NCI-H526 (cell line): ENCODE results near the gene C16orf96.

ENCODE experiments used
- DNase-seq, 2 experiments: peaks; one replicate each; lab custom pipeline; 2025; lab: John Stamatoyannopoulos, UW

The C16orf96 gene

GRCh38 chr16:4601864-4602186 lies 45.7 kb downstream of the C16orf96 start:
- DNase-seq: no peak

- DNase-seq: no peak
Observed at GRCh38 chr16:4602331-4602730, 46.2 kb downstream of the C16orf96 start.

- no peak for DNase-seq
Observed at GRCh38 chr16:4603624-4604170, 47.6 kb downstream of the C16orf96 start.

GRCh38 chr16:4604401-4604800 lies 48.3 kb downstream of the C16orf96 start:
- no peak for DNase-seq

GRCh38 chr16:4606354-4606753 lies 50.2 kb downstream of the C16orf96 start:
- DNase-seq: no peak

- DNase-seq: no peak
Observed at GRCh38 chr16:4607841-4608703, 51.9 kb downstream of the C16orf96 start.

- DNase-seq: no peak
Observed at GRCh38 chr16:4608704-4608980, 52.5 kb downstream of the C16orf96 start.

GRCh38 chr16:4609200-4610010 lies 53.3 kb downstream of the C16orf96 start:
- DNase-seq: no peak

GRCh38 chr16:4610011-4611005 lies 54.2 kb downstream of the C16orf96 start:
- DNase-seq: no peak

GRCh38 chr16:4611337-4612021 lies 55.3 kb downstream of the C16orf96 start:
- DNase-seq: no peak

GRCh38 chr16:4612474-4612931 lies 56.4 kb downstream of the C16orf96 start:
- DNase-seq: no peak

GRCh38 chr16:4612977-4613635 lies 57.0 kb downstream of the C16orf96 start:
- no peak for DNase-seq

- DNase-seq: peak in 1 of 2 experiments; percentile 30
Observed at GRCh38 chr16:4613636-4614570, 57.8 kb downstream of the C16orf96 start.

- peak; percentile 28 to 89 for DNase-seq
Observed at GRCh38 chr16:4614571-4615383, 58.6 kb downstream of the C16orf96 start, which contains the start of gene UBALD1. UBALD1 (minus strand) TSS chr16:4614888; CDS start chr16:4614797, 91 bp downstream.

GRCh38 chr16:4615384-4616046 lies 59.4 kb downstream of the C16orf96 start:
- DNase-seq: no peak

- peak; percentile 96 to 98 for DNase-seq
Observed at GRCh38 chr16:4616047-4616811, 60.1 kb downstream of the C16orf96 start.

- DNase-seq: no peak
Observed at GRCh38 chr16:4617880-4618279, 61.7 kb downstream of the C16orf96 start.
